Stimulated activated CD8-positive, alpha-beta memory T cell treated with anti-CD3 and anti-CD28 coated beads, Interleukin-7, amount 100 ng/mL, for 4 hours (primary cell): ENCODE measurements around the gene TPSG1.
"Not testable (repeated sequence)": the region's sequence is repeated elsewhere in the genome, so short reads cannot be mapped to it uniquely, and the experiment has no call there.

Experiments
- DNase-seq, 2 donors: peaks; one replicate each; pipeline ENCODE4 v3.0.0-alpha.2; 2020; ENCODE audit warnings: low read depth in 2 of 2

TPSG1 gene

DNA sequence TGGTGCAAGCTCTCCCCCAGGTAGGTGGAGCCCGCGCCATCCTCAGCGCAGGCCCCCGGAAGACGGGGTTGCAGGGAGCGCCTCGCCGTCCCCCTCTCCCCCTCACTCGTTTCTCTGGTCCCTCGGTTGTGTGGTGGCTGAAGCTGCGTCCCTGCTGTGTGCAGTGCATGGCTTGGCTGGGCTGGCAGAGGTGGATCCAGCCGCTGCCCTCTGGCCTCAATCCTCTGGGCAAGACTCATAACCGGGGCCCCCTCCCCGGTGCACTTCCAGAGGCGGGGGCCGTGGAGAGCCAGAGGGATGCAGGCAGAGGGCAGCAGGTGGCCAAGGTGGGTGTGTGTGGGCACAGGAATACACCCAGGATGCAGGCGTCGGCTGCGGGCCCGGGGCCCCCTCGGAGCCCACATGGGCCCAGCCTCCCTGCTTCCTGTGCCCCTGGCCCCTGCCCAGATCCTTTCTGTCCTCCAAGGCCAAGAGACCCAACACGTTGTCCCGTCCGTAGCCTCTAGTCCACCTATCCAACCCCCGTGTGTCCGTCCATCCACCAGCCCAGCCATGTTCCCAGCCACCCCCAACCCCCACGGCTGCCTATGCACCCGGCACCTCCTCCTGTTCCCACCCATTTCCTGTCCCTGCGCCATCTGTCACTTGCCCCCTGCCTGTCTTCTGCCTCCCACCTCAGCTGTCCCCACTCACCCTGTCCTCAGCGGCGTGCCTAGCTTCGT, 9.3 kb downstream of the TPSG1 start:
- no peak for DNase-seq

DNA sequence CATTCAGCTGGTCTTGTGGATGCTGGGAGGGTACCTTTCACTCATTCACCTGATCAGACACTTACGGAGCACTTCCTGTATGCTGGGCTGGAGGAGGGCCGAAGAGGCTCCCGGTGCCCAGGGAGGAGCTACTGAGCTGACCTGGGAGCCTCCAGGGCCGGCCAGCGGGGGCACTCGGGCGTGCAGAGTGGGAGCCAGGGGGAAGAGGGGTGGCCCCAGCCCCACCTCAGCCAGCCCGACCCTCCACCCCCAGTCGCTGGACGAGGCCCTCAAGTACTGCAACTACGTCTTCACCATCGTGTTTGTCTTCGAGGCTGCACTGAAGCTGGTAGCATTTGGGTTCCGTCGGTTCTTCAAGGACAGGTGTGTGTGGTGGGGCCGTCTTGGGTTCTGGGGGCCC, 10.3 kb downstream of the TPSG1 start:
- no peak for DNase-seq

DNA sequence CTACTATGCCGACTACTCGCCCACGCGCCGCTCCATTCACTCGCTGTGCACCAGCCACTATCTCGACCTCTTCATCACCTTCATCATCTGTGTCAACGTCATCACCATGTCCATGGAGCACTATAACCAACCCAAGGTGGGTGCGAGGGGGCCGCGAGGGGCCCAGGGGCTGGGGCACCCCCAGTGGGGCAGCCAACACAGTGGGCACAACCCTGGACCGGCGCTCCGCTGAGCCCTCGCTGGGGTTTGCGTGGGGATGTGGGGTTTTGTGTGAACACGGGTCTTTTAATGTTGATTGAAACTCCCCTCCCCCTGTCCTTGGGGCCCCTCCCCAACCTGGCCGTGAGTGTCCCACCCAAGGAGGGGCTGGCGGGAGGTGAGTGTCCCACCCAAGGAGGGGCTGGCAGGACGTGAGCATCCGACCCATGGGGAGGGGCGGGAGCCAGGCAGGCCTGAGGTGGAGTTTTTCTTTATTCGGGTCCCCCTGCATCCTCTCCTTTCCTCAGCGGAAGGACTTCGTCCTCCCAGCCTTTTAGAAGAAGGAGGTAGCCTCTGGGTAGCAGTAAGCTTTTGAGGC, 11.2 kb downstream of the TPSG1 start:
- DNase-seq: no peak

DNA sequence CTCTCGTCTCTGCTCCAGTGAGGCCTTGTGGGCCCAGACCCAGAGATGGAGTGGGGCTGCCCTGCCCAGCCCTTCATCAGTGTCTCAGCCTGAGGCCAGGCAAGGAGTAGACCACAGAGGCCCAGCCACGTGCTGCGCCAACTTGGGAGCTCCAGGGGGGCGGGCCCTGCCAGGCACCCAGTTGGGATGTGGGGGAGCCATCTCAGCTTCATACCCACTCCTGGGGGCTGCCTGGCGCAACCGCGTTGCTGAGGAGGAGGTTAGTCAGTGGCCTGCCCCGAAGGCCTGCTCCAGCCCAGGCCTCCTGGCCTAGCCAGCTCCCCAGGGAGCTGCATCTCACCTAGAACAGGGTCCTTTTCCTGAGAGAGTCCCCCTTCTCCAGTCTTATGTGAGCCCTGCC, 11.8 kb downstream of the TPSG1 start:
- DNase-seq: no peak

DNA sequence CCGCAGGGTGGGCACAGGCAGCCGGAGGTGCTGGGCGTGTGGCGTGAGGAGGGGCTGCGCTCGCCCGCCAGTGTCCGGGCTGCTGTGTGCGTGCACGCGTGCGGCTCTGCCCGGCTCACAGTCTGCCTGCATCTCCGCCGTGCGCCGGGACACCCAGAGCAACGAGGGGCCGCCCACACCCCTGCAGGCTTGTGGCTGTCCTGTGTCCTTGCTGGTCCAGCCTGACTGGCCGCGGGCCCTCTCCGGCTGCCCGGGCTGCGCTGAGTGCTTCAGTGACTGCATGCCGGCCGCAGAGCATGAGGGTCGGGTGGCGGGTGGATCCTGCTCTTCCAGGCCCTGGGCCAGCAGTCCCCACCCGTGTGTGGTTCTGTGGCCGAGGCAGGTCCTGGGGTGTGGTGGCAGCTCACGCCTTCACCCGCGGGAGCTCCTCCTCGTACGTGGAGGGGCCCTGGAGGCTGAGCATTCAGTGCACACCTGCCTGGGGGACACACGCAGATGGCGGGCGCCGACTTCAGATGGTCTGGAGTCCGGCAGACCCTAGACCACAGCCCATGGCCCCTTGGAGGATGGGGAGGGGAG, 12.4 kb downstream of the TPSG1 start:
- no peak for DNase-seq

DNA sequence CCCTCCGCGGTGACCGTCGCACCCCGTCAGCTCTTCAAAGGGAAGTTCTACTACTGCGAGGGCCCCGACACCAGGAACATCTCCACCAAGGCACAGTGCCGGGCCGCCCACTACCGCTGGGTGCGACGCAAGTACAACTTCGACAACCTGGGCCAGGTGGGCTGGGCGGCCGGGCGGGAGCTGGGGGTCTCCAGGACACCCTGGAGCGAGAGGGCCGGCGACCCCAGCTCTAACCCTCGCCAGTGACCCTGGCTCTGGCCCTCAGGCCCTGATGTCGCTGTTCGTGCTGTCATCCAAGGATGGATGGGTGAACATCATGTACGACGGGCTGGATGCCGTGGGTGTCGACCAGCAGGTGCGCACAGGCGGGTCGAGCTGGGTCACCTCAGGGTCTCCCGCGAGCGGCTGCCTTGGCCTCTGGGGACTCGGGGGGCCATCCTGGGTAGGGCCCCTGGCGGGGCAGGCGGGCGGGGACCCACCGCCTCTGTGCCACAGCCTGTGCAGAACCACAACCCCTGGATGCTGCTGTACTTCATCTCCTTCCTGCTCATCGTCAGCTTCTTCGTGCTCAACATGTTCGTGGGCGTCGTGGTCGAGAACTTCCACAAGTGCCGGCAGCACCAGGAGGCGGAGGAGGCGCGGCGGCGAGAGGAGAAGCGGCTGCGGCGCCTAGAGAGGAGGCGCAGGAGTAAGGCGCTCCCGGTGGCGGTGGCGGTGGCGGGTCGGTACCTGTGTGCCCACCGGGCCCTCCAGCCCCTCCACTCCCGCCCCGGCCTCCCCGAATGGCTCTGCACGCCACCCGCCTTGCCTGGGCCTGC, 13.4 kb downstream of the TPSG1 start:
- no peak for DNase-seq

DNA sequence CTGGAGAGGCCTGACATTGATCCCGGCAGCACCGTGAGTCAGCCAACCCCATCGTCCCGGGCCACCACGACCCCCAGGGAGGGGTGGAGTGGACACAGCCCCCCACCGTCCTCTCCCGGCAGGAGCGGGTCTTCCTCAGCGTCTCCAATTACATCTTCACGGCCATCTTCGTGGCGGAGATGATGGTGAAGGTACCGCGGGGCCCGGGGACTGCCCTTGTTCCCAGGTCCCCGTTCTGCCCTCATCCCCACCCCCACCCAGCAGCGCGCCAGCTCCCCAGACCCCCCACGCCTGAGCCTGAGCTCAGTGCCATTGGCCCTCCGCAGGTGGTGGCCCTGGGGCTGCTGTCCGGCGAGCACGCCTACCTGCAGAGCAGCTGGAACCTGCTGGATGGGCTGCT, 14.6 kb downstream of the TPSG1 start:
- no peak for DNase-seq

DNA sequence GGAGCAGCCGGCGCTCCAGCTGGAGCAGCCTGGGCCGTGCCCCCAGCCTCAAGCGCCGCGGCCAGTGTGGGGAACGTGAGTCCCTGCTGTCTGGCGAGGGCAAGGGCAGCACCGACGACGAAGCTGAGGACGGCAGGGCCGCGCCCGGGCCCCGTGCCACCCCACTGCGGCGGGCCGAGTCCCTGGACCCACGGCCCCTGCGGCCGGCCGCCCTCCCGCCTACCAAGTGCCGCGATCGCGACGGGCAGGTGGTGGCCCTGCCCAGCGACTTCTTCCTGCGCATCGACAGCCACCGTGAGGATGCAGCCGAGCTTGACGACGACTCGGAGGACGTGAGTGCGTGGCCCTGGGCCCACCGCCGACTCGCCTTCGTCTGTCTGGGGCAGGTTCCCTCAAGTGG, 16.0 kb downstream of the TPSG1 start:
- DNase-seq: no peak

DNA sequence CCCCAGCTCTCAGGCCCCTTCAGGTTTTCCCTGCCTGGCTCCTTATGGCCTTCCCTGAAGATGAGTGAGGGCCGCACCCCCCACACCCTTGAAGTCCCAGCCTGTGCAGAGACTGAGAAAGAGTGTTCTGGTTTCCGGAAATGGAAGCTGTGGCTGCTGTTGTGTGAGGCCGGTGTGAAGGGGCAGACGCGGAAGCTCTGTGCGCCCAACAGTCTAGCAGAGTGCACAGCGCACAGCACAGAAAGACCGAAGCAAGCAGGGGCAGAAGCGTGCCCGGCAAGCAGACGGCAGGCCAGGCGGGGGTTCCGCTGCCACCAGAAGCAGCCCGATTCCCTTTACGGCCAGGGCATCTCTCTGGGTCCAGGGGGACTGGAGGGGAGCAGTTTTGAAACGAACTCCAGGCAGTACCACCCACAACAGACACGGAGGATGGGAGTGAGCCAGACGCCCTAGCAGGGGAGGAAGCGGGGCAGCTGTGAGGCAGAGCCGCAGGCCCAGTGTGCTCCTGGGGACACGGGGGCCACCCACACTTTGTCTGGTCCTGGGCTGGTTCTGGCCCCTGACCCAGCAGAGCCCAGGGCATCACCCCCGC, 16.7 kb downstream of the TPSG1 start:
- DNase-seq: no peak

DNA sequence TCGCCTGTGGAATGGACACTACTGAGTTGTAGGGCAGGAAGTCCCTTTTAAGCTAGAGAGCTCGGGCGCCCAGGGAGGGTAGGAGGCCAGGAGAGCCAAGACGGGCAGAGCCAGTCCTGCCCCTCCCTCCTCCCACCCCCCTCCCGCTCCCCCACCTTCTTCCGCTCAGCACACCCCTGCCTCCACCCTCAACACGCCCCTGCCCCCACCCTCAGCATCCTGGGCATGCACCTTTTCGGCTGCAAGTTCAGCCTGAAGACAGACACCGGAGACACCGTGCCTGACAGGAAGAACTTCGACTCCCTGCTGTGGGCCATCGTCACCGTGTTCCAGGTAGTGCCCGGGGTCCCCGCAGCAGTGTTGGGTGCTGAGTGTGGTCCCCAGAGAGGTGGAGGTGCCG, 18.3 kb downstream of the TPSG1 start:
- DNase-seq: no peak

DNA sequence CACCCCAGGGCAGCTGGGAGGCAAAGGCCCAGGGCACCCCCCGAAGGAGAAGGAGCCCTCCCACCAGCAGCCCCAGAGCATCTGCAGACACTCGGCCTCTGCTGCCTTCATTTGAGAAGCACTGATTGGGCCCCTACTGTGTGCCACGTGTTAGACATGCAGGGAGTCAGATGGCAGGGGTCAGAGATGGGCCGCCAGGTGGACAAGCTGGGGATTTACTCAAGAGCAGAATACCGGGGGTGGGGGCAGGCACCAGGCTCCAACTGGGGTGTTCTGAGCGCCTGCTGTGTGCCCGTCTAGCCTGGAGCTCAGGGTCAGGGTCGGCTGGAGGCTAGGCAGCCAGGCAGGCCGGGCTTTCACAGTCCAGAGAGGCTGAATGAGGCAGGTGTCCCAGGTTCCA, 18.7 kb downstream of the TPSG1 start:
- DNase-seq: no peak

DNA sequence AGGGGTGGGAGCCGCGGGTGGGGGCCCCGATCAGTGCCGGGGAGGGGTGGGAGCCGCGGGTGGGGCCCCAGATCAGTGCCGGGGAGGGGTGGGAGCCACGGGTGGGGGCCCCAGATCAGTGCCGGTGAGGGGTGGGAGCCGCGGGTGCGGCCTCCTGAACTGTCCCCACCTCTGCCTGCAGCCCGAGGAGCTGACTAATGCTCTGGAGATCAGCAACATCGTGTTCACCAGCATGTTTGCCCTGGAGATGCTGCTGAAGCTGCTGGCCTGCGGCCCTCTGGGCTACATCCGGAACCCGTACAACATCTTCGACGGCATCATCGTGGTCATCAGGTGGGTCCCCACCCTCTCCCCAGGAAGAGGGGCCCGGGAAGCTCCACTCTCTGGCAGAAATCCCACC, 20.1 kb downstream of the TPSG1 start:
- DNase-seq: no peak

DNA sequence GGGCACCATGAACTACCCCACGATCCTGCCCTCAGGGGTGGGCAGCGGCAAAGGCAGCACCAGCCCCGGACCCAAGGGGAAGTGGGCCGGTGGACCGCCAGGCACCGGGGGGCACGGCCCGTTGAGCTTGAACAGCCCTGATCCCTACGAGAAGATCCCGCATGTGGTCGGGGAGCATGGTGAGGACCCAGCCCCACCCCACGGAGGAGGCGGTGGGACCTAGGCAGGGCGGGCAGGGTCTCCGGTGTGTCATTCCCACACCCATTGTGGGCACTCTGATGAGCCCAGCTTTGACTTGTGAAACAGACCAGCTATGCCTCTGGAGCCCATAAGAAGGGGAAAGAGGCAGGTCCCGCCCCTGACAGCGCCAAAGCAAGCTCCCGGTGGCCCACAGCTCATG, 22.8 kb downstream of the TPSG1 start:
- DNase-seq: no peak

DNA sequence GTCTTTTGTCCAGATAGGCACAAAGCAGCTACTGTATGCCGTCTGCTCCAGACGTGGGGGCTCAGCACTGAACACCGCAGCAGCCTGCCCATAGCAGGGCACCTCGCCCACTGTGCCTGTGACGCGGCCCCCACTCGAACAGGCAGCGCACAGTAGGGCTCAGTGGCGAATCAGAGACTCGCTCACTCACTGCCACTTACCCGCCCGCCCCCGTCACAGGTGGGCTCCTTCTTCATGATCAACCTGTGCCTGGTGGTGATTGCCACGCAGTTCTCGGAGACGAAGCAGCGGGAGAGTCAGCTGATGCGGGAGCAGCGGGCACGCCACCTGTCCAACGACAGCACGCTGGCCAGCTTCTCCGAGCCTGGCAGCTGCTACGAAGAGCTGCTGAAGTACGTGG, 23.6 kb downstream of the TPSG1 start:
- DNase-seq: no peak

DNA sequence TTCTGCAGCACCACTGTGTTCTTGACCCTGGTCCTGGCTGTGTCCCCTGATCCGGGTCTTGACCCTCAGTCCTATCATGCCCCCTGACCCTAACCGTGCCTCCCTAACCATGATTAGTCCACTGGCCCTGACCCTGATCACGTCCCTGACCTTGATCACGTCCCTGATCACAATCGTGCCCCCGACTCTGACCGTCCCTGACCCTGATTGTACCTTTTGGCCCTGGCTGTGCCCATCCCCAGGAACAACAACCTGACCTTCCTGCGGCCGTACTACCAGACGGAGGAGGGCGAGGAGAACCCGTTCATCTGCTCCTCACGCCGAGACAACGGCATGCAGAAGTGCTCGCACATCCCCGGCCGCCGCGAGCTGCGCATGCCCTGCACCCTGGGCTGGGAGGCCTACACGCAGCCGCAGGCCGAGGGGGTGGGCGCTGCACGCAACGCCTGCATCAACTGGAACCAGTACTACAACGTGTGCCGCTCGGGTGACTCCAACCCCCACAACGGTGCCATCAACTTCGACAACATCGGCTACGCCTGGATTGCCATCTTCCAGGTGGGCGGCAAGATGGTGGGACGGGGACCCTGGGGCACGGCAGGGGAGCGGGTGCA, 24.9 kb downstream of the TPSG1 start:
- no peak for DNase-seq

DNA sequence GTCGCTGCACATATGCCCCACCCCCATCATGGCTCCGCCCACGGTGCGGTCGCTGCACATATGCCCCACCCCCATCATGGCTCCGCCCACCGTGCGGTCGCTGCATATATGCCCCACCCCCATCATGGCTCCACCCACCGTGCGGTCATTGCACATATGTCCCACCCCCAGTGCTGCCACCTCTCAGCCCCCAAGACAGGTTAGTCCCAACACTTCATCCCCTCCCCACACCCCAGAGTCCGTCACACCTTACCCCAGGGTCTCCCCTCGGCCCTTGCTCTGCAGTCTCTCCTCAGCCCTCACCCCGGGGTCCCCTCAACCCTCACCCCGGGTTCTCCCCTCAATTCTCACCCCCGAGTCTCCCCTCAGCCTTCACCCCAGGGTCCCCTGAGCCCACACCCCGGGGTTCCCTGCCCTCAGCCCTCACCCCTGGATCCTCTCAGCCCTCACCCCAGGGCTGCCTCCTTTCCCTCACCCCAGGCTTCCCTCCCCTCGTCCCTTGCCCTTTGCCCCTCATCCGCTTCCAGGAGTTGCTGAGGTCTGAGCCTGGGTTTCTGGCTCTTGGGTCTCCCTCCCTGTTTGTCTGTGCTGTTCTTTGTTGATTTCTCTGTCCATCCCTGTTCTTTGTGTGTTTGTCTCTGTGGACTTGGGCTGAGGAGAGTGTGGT, 25.6 kb downstream of the TPSG1 start:
- no peak for DNase-seq

DNA sequence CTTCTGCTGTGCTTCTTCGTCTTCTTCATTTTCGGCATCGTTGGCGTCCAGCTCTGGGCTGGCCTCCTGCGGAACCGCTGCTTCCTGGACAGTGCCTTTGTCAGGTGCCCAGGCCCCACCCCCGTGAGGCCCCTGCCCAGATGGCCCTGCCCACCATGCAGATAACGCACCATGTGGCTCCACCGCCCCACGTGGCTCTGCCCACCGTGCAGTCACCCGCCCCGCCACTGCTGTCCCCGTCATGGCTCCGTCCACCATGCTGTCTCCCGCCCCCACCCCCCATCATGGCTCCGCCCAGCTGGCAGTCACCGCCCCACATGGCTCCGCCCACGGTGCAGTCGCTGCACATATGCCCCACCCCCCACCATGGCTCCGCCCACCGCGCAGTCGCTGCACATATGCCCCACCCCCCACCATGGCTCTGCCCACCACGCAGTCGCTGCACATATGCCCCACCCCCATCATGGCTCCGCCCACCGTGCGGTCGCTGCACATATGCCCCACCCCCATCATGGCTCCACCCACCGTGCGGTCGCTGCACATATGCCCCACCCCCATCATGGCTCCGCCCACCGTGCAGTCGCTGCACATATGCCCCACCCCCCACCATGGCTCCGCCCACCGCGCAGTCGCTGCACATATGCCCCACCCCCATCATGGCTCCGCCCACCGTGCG, 26.3 kb downstream of the TPSG1 start:
- not testable (repeated sequence) for DNase-seq

DNA sequence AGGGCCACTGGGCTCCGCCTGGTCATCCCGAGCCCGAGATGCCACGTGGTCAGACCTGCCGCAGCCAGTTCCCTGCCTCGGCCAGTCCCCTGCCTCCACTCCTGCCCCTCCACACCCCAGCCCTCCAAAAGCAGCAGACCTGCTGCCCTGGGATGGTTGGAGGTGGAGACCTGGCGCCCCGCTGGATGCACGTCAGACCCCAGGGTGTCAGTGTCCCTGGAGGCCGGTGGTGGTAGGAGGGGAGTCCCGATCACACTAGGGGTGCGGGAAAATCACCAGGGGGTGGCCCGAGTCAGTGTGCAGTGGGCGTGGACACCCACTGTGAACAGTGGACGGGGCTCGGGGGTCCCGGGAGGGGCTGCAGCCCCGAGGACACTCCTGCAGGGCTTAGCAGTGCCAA, 26.9 kb downstream of the TPSG1 start:
- no peak for DNase-seq

DNA sequence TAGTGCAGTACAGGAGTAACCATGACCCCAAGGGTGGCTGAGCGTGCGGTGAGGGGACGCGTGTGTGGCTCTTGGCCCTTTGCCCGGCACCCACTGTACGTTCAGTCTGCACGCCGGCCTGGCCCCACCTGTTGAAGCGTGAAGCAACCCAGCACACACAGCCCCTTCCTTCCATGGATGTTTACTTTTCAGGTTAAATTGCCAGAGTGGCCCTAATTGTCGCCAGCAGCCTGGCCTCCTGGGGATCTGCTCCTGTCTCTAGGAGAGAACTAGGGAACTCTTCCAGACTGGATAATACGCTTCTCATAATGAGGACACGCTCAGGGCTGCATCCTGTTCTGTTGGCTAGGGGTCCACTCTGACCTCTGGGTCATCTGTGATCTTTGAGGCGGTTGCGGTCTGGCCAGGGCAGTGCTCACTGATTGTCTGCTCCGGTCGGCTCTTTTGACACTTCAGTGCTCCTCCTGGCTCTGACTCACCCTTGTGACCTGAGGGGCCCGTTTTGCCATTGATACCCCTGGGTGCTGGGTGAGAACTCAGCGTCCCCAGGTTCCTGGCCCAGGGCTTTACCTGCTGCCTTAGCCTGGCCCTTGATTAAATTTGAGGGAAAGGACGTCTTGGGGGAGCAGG, 27.7 kb downstream of the TPSG1 start:
- DNase-seq: no peak

DNA sequence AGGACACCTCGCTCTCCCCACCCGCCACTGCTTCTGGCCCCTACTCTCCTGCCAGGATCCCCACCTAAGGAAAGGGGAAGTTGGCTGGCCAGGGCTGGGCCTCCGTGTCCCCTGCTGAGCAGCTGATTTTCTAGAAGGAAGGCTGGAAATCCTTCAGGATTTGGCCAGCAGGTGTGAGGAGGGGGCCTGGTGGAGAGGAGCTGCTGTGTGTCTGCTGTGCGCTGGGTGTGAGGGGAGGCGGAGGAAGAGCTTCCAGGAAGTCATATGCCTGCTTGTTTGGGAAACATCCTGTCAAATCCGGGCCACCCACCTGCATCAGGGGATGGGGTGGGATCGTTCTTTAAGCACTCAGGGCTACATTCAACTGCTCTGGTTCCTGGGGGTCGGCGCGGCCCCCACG, 28.6 kb downstream of the TPSG1 start:
- DNase-seq: no peak

DNA sequence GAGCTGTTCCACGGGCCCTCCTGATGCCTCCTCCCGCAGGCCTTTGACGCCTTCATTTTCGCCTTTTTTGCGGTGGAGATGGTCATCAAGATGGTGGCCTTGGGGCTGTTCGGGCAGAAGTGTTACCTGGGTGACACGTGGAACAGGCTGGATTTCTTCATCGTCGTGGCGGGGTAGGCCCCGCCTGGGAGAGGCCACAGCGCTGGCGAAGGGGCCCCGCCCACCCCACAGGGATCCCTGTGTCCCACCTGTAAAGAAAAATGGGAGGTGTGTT, 29.7 kb downstream of the TPSG1 start:
- no peak for DNase-seq
